AG04450 (cell line): ENCODE data around the gene BICRAL. TPM values are rescaled to one million over a fixed set of nuclear protein-coding genes. Genes with fewer than 3 reads are reported as not detected.

Experiments
- polyA plus RNA-seq: library from polyadenylated mRNA; depleted of rRNA; stranded (reverse); fragments of >200 nt; gene quantifications from 2 replicates; pipeline ENCODE4 v1.2.3, GENCODE V29; 2011; rRNA removed

Gene BICRAL
- polyA plus RNA-seq, 1 experiment: 7.0 TPM

Other genes with a start within 250 kb of the BICRAL start
- 18.5 and 25.3 TPM in 2 replicates for gene UBR2, start 218.0 kb upstream of the BICRAL start, polyA plus RNA-seq
- gene PRPH2, start 59.5 kb upstream of the BICRAL start, polyA plus RNA-seq: 0.86 and 0.97 TPM in 2 replicates
- 19.6 and 21.7 TPM in 2 replicates for gene TBCC, start 35.9 kb upstream of the BICRAL start, polyA plus RNA-seq
- gene RPL7L1, start 97.6 kb downstream of the BICRAL start, polyA plus RNA-seq: 45.0 and 48.5 TPM in 2 replicates
- gene PTCRA, start 134.0 kb downstream of the BICRAL start, polyA plus RNA-seq: not detected in 2 replicates
- gene CNPY3, start 147.4 kb downstream of the BICRAL start, polyA plus RNA-seq: 38.4 and 39.2 TPM in 2 replicates
- gene GNMT, start 178.7 kb downstream of the BICRAL start, polyA plus RNA-seq: 0.07 TPM in 1 of 2 replicates, not detected in the other
- 6.8 and 7.4 TPM in 2 replicates for gene PEX6, start 197.1 kb downstream of the BICRAL start, polyA plus RNA-seq
- 59.5 and 61.5 TPM in 2 replicates for gene PPP2R5D, start 202.5 kb downstream of the BICRAL start, polyA plus RNA-seq
- 86.5 and 97.9 TPM in 2 replicates for gene MEA1, start 231.9 kb downstream of the BICRAL start, polyA plus RNA-seq
- 41.3 and 48.8 TPM in 2 replicates for gene KLHDC3, start 232.2 kb downstream of the BICRAL start, polyA plus RNA-seq
- 50.3 and 54.0 TPM in 2 replicates for gene RRP36, start 239.6 kb downstream of the BICRAL start, polyA plus RNA-seq